ENCODE data around the gene PSMG4. TPM values are rescaled to one million over a fixed set of nuclear protein-coding genes. Genes with fewer than 3 reads are reported as not detected.

PSMG4 gene
- total and polyA plus RNA-seq, 7 donors: 18.6 to 31.3 (median 23.5) TPM

- Histone ChIP-seq H3K9me3 (no peaks in the 10 kb centered on the region), H3K27me3 (ENCODE audit: insufficient read depth in 3 of 3, low read length in 2 of 3) (no peaks in the 10 kb centered on the region), H3K4me1 (peaks cover 17% of the 10 kb centered on the region), H3K27ac (no peak overlapping the region), H3K4me3 (no peak overlapping the region), H3K36me3 (ENCODE audit: insufficient read depth in 1 of 2, low read depth in 1 of 2) (peaks cover 0 to 8% of the 10 kb centered on the region in 2 donors)
- DNase-seq: no peak
- no peak for ATAC-seq
- whole genome bisulfite sequencing, 3 donors: 88 to 89% (median 88%) methylated on average over 17 of the region's 17 CpGs
- intact Hi-C loops (cut with DNase I): loop anchor here (5.0 to 10.0 kb wide), 3 partner anchors 64 to 227 kb away; no protein-coding TSS in a partner anchor
- no peak for TF ChIP-seq CTCF (IDR thresholded peaks at IDR 0.05)
These were observed 29.4 kb downstream of the PSMG4 start for GRCh38 chr6:3287976-3288707.

DNA sequence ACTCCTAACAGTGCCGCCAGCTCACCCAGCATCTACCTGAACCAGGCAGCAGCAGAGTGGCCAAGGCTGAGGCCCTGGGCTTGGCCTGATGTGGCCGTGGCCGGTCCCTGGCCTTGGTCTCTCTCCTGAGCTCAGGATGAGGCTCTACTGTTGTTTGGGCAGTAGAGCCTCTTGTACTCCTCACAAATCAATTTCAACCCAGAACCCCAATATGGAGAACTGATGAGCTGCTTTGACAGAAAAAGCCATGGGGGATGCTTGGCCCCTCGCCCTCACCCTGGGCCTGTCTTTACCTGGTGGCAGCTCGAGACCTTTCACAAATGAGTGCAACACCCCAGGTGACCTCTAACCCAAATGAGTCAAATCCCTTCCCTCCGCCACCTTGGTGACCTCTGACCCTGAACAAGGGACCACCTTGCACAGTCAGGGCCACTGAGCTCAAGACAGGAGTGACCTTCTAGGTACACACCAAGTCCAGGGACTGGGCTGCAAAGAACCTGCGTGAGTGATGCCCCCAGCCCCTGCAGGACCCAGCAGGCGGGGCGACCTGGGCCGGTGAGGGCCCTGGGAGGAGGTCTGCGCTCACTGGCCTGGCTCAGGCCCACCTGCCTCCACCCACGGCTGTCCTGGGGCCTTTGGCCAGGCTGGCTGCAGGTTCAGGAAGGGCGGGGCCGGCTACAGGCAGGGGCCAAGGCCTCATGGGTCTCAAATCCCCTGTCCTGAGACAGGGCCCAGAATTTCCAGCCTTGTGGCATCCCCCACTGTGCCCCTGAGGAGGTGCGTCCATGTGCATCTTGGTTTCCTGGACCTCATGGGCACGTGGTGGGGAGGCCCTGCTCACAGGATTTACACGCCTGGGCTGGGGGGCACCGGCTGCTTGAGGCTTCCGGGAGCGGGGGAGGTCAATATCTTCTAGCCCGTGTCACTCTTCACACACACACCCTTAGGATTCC, 30.2 kb downstream of the PSMG4 start:
- ATAC-seq: no peak
- TF ChIP-seq CTCF (IDR thresholded peaks at IDR 0.05): no peak

DNA sequence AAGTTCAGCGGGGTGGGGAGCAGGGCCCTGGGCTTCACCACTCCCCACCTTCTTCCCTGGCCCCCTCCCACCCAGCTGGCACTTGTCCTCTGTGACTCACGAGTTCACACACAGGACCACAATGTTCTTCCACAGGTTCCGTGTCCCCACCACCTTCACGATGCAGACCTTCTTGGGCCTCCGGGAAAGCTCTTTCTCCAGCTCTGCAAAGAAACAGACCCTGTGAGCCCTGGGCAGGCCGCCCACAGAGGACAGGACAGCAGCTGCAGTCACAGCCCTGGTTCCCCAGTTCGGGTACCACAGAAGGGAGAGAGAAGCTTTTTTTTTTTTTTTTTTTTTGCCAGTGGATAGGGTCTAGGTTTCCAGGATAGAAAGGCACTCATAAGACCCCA, 30.9 kb downstream of the PSMG4 start:
- no peaks in the 10 kb centered on the region for H3K9me3 ChIP-seq
- no peak overlapping the region for H3K4me3 ChIP-seq
- peaks cover 3% of the 10 kb centered on the region for H3K4me1 ChIP-seq
- DNase-seq (no peak), ATAC-seq (no peak)
- 69 to 81% (median 70%) methylated on average over 7 of the region's 7 CpGs for WGBS, 3 donors
- no peak for TF ChIP-seq CTCF (IDR thresholded peaks at IDR 0.05)
- peaks cover 0 to 8% of the 10 kb centered on the region in 2 donors for H3K36me3 ChIP-seq (ENCODE audit: insufficient read depth in 1 of 2, low read depth in 1 of 2)
- H3K27ac ChIP-seq: no peak overlapping the region
- intact Hi-C loops (cut with DNase I): loop anchor here (5.0 to 10.0 kb wide), 3 partner anchors 63 to 225 kb away; no protein-coding TSS in a partner anchor
- H3K27me3 ChIP-seq (ENCODE audit: insufficient read depth in 3 of 3, low read length in 2 of 3): no peaks in the 10 kb centered on the region

More for the DNA sequence above, 30.2 kb downstream of the PSMG4 start:
- H3K36me3 ChIP-seq (ENCODE audit: insufficient read depth in 1 of 2, low read depth in 1 of 2): peaks cover 0 to 8% of the 10 kb centered on the region in 2 donors
- no peak for DNase-seq
- H3K4me1 ChIP-seq: peaks cover 9% of the 10 kb centered on the region
- H3K27me3 ChIP-seq (ENCODE audit: insufficient read depth in 3 of 3, low read length in 2 of 3): no peaks in the 10 kb centered on the region
- intact Hi-C loops (cut with DNase I): loop anchor here (5.0 to 10.0 kb wide), 3 partner anchors 63 to 226 kb away; no protein-coding TSS in a partner anchor
- no peak overlapping the region for H3K4me3 ChIP-seq
- H3K27ac ChIP-seq: no peak overlapping the region
- WGBS, 3 donors: 81 to 84% (median 83%) methylated on average over 17 to 21 of the region's 21 CpGs
- H3K9me3 ChIP-seq: no peaks in the 10 kb centered on the region

DNA sequence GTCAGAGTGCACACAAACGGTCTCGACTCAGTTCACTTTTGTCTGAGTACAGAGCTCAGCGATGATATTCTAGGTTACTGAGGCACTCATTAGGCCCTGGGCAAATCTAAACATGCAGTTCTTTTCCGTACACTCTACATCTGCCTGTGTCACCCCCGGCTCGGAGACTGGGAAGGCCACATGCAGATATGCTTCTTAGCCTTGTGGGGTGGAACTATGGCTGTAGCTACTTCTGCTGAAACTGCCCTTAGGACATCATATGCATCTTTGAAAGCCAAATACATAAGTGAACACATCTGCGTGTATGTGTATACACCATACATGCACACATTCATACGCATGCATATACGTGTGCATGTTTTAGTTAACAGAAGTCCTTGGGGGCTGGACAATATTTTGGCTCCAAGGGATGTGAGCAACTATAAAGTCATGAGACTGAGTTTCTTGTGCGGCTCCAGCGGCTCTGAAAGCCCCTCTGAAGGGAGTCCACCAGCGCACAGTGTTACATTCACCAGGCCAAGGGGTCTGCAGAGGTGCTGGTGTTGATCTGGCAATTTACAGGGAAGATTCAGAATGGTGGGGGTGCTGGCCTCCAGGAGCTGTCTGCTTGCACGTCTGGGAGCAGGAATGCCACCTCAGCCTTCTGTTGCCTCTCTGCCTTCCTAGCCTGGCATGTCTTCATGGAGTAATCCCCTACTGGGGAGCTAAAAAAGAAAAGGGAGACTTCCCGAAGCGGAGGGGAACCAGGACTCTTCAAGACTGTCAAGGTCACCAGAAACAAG, 31.6 kb downstream of the PSMG4 start:
- ATAC-seq (no peak), DNase-seq (no peak)
- H3K27me3 ChIP-seq (ENCODE audit: insufficient read depth in 3 of 3, low read length in 2 of 3): no peaks in the 10 kb centered on the region
- no peak for TF ChIP-seq CTCF (IDR thresholded peaks at IDR 0.05)
- H3K4me1 ChIP-seq: no peaks in the 10 kb centered on the region
- H3K27ac ChIP-seq: no peak overlapping the region
- no peaks in the 10 kb centered on the region for H3K9me3 ChIP-seq
- WGBS, 3 donors: 83 to 90% (median 87%) methylated on average over 15 of the region's 15 CpGs
- intact Hi-C loops (cut with DNase I): no loop called here
- no peak overlapping the region for H3K4me3 ChIP-seq
- peaks cover 0 to 8% of the 10 kb centered on the region in 2 donors for H3K36me3 ChIP-seq (ENCODE audit: insufficient read depth in 1 of 2, low read depth in 1 of 2)

All from psoas muscle (tissue), 8 donors.